ENCODE data around the gene GRID2. TPM values are rescaled to one million over a fixed set of nuclear protein-coding genes. Genes with fewer than 3 reads are reported as not detected.

Gene GRID2
- total RNA-seq, 1 experiment from 2014 or later: not detected

DNA sequence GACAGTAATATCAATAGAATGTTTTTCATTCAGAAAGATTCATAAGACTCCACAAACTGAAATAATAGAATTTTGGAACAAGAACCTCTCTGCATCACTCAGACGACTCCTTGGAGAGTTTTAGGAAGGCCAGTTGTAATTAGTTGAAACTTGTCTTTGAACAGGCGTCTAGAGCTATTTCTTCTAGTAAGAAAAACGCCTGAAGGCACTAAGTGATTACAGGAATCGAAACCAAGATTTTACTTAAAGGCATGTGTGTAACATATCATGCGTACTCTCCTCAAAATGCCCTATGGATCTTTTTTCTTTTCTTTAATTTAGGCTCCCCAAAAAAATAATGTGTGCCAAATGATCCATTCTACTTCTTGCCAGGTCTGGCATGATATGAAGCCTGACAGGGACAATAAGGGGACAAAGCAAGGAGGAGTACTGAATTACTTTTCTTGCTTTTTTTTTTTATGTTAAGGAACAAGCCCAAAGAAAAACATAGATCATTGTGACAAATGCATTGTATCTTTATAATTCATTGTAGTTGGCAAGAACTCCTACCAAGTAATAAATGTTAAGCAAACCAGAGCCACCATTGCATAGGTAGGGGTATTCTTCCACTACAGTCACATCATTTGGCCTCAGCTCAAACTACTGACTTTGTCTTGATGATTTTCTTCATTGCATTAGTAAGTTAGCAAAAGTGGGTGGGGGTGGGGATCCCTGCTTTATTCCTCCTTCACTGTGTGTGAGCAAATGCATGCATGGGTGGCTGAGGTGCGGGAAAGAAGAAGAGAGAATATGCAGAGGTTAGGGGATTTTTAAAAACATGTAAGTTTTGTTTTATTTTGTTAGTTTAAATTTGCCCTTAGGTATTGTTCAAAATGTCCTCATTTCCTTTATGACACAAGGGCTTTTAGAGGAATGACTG, 1444.9 kb downstream of the GRID2 start:
- no peak for DNase-seq (ENCODE audit: low spot score)

DNA sequence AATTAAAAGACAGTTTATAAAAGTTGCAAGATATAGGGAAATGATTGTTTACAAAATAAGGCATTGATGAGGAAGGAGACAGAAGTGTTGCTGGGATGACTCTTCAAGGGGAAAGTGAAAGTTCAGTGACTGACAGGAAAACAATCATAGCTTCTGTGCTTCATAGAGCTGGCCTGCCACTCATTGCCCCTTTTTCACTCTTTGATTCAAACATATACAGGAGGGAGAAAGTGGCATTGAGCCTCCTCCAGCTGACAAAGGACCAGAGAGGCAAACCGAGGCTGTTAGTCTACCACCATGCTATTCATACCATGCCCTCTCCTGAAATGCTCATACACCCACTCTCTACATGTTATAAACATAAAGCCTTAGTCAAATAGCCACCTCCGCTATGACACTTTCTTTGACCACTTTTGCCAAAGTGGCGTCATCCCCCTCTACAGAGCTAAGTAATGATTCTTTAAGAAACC, 1445.6 kb downstream of the GRID2 start:
- DNase-seq (ENCODE audit: low spot score): no peak

DNA sequence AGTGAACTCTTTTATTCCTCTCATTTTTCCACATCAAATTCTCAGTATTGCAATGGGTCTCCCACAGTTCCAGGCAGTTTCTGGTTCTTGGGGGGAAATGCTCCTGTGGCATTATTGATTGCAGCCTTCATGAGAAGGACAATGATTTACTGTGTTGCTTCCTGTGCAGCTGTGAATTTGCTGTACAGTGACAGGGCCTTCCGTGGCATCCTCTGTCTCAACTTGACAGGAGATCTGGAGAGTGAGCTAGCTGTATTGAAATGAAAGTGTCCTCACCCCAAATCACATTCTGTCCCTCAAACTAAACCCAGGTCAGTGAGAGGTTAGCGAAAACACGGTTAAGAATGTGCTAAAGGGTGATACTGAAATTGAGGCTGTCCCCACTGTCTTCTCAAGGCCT, 1447.6 kb downstream of the GRID2 start:
- no peak for DNase-seq (ENCODE audit: low spot score)

DNA sequence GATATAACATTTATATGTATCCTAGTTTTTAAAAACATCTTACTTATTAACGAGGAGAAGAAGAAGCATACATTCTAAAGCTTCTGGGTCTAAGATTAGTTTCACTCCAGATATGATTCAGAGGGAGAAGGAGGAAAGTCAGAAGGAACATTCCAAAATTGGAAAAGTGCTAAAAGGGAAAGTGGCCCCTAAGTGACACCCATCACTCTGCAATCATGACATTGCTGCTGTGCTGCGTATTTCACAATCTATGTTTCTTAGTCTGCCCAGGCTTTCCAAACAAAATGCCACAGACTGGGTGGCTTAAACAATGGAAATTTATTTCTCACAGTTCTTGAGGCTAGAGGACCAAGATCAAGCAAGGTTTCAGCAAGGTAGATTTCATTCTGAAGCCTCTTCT, 1452.3 kb downstream of the GRID2 start:
- no peak for DNase-seq (ENCODE audit: low spot score)

DNA sequence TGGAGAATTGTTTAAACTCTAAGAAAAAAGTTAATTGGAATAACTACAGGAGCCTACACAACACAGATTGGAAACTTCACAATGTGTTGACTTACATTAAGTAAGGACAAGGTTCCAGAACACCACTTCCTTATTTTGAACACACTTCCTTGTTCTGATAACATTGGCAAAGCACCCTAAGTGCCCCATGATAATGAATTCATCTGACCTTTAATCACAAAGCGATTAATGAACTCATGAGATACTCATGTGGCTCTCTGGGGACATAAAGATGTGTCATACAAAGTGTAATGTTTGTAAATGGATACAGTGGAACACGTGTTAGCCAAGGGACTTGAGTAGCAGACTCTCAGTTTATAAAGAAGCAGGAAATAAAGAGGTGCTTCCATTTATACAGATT, 1455.7 kb downstream of the GRID2 start:
- no peak for DNase-seq (ENCODE audit: low spot score)

DNA sequence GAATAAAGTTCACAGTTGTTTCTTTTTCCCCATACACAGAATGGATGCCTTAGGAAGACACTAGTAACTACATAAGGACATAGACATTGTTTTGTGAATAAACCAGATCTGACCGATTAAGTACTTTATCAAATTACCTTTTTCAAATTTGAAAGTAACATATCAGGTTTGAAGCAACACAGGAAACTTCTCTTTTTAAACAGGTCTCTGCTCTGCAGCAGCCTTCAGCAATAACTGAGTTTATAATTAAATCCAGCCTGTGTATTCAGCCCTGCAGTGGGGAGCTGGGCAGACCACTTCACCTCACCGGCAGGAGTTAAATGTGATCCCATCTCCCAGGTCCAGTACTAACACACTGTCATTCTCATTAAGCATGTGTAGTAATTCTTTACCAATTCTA, 1456.5 kb downstream of the GRID2 start:
- no peak for DNase-seq (ENCODE audit: low spot score)

DNA sequence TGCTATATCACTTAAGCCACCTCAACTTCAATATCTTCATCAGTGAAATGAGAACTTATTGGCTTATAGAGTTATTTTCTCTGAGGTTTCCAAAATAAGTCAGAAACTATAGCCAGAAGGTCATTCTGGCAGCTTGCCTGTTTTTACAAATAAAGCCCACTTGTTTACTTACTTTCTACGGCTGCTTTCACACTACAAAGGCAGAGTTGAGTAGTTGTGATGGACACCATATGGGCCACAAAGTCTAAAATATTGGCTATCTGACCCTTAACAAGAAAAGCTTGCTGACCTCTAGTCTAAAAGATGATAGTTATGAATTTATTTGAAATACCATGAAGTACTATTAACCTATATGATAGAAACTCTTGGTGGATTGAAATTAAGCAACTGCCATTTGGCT, 1457.5 kb downstream of the GRID2 start:
- DNase-seq (ENCODE audit: low spot score): no peak

DNA sequence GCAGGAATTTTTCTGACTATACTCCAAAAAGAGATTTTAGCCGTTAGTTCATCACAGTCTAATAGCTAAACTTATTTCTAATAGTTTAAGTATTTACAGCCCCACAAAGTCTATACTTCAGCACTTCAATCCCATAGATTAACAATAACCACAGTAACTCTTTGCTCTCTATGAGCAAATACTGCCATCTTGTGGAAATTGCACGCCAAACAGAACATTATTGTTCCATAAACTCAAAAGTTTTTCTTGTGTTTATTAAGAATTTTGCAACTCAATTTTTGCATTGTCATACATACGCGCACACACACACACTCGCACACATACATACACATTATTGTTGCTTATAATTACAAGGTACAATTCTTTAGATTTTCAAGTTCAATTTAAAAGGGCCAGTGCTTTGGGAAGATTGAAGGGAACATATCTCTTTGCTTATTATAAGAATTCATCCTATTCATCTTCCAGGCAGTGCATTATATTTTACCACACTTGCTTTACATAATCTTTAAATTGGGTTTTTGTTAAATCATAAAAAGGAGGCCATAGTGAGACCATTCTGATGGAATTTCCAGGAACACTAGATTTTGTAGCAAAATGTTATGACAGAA, 1461.0 kb downstream of the GRID2 start:
- peak; percentile 37 for DNase-seq (ENCODE audit: low spot score)

DNA sequence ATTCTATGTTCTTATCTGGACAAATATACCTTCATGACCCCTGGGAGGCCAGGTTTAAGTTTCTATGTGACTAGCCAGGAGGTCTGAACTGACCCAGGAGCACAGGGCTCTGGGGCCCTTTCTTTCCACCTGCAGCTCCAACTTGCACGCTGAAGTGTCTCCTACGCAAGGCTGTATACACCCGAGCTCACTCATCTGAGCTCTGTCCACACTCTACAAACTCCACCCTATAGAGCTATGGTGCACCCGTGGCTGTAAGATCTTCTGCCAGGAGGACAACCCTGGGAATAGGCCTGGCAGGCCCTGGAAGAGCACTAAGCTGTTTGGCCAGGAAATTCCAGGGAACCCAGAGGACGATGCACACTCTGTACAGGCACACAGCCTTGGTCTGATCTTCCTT, 1464.2 kb downstream of the GRID2 start:
- no peak for DNase-seq (ENCODE audit: low spot score)

DNA sequence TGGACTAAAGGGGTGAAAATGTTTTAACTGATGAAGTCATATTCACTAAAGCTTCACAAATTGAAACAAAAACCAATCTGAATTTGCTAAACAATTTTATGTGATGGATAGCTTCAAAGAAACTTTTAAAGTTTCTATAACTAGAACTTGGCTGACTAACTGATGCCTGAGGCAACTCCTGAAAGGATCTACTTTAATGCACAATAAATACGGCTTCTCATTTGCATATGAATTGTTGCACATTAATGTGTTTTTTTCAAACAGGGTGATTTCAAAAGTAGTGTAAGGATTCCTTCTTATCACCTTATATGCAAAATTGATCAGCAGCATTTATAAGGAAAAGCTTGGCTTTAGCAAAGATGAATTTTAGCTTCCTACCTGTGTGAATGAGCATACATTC, 1466.4 kb downstream of the GRID2 start:
- no peak for DNase-seq (ENCODE audit: low spot score)

DNA sequence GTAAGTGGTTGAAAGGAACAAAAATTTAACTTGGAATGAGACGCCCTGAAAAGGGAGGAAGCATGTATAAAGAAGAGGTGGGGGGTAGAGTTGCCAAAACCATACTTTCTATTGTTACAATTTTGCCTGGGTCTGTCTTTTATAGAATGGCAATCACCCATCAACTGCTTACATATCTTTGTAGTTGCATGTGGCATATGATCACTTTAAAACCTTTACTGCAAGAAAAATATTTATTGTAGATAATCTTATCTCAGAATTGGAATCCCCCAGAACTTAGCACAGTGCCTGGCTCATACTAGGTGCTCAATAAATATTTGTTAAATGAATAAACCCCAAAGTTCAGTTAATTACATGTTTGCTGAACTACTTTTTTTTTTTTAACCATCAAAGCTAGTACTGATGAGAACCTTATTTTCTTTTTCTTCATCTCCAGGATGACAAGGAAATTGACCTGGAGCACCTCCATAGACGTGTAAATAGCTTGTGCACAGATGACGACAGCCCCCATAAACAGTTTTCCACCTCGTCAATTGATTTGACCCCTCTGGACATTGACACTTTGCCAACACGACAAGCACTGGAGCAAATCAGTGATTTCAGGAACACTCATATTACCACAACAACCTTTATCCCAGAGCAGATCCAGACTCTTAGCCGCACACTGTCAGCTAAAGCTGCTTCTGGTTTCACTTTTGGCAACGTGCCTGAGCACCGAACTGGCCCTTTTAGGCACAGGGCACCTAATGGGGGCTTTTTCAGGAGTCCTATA, 1468.1 kb downstream of the GRID2 start:
- DNase-seq (ENCODE audit: low spot score): peak; percentile 4

DNA sequence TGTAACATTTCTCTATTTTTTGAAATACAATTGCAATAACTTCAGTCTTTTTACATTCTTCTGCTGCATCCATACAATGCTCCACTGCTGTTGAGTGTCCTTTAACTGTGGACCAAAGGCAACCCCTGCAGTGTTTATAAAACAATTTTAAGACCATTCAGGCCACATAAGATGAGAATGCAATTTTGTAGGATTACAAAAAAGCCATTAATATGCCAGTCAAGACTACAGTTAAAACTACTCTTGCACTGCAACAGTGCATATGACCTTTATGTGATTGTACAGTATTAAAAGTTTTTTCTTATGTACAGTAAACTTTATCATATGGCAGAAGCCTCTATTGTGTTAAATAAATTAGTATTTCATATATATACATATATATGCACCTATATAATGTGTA, 1469.1 kb downstream of the GRID2 start:
- DNase-seq (ENCODE audit: low spot score): no peak

DNA sequence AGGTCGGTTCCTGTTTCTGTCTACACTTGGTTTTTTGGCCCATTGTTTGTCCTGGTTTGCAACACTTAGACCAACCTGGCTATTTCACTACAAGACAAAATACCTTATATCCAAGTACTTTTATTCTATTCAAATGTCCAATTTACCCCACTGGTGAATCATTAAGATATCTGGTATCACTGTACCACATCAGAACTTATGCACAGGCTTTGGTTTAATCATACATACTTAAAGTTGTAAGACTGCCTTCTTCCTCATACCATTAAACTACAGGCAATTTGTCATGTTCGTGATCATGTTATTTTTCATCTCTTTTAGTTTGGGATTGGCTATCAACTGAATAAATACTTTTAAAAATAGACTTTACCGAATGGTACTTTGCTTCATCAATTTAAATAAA, 1471.8 kb downstream of the GRID2 start:
- DNase-seq (ENCODE audit: low spot score): no peak

DNA sequence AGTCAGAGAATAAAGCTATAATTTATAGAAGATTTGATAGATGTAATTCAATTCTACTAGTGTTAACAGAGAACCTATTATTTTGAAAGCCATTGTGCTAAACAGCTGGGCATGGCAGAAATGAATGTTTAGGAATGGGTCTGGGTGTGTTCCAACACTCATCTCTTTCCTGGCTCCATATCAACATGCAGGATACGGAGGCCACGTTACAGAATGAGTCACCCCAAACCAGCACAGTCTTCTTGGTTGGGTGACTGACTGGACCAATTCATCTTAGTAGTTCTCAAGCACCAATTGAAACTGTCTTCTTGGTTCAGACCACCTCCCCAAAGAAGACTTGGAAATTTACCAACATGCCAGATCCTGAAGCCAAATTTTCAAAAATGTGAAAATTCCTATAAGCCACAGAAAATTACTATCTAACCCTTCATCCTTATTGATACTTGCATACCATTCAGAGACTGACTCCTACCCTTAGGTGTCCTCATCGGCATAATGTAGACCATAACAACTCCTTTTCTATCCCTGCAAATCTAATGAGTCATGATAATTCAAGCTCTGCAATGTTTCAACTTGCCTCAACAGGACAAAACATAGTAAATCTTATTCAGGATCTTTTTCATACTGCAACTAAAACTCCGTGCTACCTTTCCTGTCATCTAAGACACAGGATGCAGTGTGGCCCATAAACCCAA, 1472.8 kb downstream of the GRID2 start:
- DNase-seq (ENCODE audit: low spot score): peak; percentile 54

DNA sequence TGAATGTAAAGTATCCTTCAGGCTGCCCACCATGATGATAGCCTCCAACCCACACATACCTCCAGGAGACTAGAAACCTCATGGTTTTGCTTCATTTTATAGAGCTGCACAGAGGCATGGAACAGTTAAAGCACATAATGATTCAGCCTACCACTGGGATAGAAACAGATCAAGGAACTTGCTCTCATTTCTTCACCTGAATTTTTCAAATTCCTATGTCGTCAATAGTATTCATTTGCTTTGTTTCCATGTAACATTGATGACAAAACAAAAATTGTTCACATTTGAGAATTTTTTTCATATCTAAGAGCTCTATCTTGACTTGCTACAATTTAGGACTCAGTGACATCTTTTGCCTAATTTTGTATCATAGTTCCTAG, 1473.3 kb downstream of the GRID2 start:
- no peak for DNase-seq (ENCODE audit: low spot score)

DNA sequence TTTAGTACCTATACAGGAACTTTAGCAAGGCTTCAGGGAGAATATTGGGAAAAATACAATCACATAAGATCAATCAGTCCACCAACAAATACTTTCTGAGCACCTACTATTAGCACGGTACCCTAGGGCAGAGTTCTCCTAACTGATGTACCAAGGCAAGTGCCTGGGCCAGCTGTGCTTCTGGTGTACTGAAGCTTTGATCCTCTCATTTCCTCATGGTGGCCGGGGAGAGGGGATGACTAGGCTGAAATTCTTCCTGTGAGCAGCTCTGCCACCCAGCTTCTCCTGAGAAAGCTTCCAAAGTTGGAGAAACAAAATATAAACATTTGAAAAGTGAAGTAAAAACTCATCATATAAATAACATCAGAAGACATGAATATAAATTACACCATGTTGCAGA, 1475.5 kb downstream of the GRID2 start:
- no peak for DNase-seq (ENCODE audit: low spot score)

DNA sequence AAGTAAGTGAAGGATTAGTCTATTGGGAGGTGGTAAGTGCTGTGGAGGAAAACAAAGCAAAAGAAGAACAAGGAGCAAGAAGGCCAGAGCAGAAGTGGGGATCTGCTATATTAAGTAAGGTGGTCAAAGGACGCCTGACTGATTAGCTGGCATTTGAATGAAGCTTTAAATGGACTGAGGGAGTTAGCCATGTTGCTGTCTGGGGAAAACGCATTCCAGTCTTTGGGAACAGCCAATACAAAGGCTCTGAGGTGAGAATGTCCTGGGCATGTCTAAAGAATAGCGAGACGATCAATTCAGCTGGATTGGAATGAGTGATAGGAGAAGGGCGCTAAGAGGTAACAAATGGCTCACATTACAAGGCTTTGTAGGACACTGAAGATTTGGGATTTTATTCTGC, 1476.3 kb downstream of the GRID2 start:
- DNase-seq (ENCODE audit: low spot score): no peak

DNA sequence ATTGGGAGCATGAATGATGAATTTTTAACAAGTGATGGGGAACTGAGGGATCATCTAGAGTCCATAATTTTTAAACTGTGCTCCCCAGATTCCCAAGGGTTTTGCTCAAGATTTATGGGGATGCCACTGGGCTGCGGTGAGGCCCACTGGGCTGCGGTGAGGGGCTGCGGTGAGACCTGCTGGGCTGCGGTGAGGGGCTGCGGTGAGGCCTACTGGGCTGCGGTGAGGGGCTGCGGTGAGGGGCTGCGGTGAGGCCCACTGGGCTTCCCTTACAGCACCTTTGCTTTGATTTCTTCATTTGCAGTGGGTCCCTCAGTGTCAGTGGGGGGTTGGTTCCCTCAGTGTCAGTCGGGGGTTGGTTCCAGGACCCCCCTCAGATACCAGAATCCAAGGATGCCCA, 1477.4 kb downstream of the GRID2 start:
- no peak for DNase-seq (ENCODE audit: low spot score)

DNA sequence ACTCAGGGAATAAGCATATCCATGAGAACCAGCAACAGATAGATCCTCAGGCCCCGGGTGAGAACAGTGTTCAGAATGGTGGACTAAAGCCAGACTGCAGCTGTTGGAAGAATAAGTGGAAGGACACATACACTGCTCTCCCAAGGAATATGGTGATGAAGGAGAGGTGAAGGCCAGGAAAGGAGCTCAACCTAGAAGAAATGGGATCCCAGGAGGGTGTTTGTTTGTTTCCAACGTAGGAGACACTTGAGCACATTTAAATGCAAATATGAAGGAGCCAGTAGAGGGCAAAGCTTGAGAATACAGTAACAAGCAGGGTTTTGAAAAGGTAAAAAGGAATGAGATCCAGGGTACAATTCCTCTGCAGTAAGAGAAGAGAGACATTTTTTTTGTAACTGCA, 1482.4 kb downstream of the GRID2 start:
- no peak for DNase-seq (ENCODE audit: low spot score)

DNA sequence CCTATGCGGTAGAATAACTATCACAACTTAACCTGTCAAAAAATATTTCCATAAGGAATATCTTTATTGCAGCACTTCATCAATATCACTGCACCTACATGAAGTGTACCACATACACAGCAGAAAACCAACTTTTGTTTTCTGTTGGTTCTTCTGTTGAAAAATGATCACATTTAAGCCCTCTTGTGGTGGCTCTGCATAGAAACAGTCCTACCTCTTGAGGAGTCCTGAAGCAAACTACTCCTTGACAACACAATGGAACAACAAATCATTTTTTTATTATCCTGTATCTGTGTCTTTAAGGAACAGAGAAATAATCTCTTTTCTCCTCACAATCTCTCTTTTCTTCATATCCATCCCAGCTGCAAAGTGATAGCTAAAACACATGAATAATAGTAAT, 1484.9 kb downstream of the GRID2 start:
- peak; percentile 18 for DNase-seq (ENCODE audit: low spot score)

DNA sequence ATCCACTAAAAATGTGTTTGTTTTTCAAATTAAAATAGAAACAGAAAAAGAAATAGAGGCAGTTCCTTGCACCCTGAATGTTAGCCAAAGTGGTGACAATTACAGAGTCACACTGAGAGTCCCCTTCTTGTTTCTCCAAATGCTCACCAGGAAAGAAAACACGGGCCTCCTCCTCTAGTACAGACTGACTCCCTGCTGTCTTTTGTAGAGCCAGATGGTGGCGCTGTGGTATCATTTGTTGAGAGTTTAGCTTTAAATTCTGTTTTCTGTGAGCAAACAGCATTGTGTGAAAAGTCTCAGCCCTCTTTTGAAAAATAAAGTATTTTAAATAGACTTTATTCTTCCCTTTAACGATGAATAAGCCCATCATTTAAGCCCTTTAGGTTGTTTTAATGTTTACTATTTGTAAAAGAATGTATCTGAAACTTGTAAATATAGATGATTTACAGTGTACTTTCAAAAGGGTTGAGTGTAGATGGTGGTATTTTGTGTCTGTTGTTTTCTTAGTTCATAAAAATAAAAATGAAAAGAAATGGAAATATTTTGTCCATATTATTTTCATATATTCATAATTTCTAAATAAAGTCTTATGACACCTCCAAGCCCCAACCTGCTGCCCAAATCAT, 1487.9 kb downstream of the GRID2 start:
- peak; percentile 38 for DNase-seq (ENCODE audit: low spot score)

DNA sequence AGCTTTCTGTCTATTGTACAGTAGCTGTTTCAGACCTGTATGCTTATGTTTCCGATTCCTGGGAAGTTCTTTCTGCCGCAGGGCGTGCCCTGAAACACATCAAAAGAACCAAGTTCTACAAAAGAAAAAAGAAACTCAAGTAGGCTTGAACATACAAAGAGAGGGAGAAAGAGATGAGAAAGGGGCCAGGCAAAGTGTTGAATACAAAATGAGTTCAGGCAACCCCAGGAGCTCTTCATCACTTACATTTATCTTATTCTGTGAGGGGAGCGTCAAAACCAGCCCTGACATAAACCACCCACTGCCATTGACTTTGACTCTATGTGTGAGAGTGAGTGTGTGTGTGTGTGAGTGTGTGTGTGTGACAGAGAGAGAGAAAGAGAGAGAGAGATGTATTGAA, 1498.3 kb downstream of the GRID2 start:
- no peak for DNase-seq (ENCODE audit: low spot score)
